Measurements from ENCODE around the gene ZNF280C.

Gene ZNF280C, protein sequence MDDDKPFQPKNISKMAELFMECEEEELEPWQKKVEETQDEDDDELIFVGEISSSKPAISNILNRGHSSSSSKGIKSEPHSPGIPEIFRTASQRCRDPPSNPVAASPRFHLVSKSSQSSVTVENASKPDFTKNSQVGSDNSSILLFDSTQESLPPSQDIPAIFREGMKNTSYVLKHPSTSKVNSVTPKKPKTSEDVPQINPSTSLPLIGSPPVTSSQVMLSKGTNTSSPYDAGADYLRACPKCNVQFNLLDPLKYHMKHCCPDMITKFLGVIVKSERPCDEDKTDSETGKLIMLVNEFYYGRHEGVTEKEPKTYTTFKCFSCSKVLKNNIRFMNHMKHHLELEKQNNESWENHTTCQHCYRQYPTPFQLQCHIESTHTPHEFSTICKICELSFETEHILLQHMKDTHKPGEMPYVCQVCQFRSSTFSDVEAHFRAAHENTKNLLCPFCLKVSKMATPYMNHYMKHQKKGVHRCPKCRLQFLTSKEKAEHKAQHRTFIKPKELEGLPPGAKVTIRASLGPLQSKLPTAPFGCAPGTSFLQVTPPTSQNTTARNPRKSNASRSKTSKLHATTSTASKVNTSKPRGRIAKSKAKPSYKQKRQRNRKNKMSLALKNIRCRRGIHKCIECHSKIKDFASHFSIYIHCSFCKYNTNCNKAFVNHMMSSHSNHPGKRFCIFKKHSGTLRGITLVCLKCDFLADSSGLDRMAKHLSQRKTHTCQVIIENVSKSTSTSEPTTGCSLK

DNA sequence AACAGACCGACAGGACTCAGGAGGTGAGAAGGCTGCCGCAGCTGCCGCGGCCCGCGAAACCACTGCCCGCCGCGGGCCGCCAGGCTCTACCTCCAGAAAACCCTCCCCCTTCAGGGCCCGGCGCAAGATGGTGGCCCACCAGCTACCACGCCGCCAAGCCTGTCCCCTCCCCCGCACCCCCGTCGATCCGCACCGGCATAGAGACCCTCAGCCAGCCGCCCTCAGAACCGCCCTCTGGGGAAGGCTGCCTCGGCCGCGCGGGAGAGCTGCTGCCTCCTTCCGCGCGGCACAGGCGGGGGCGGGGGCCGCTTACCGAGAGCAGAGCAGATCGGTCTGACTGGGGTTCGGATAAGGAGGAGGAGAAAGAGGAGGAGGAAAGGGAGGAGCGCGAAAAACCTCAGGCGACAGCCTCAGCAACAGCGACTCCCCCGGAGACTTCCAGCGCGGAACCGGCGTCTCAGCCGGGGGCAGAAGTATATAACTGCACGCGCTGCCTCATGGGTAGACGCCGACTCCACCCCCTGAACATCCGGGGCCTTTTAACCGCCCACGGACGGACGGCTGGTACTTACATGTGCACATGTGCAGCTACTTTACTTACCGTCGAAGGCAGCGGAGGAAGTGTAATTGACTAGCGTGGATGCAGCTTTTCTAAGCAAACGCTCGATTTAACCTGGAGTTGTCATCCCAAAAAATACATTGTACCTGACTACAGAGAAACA lies at the start of gene ZNF280C:
TSS of gene ZNF280C (minus strand) at position 451 of the 722 bp plus-strand sequence. CDS start 8,450 bp downstream, outside the sequence.
- Histone ChIP-seq H3K9me3 (ENCODE audit: insufficient read depth, low read length) (0 out of 2 replicates have a peak, but pooled peaks cover 4% of the 10 kb centered on the region), H2AFZ (ENCODE audit: low read depth, low read length, severe bottlenecking) (peak within 1 kb of the TSS; percentile 59), H3K36me3 (ENCODE audit: low read length) (no peaks in the 10 kb centered on the region), H3K4me3 (ENCODE audit: insufficient read depth, low read length, poor library complexity, severe bottlenecking) (peak within 1 kb of the TSS; percentile 94), H3K4me2 (ENCODE audit: low read depth, low read length, poor library complexity, severe bottlenecking) (peak within 1 kb of the TSS; percentile 98), H3F3A (ENCODE audit: insufficient read depth) (no peaks in the 10 kb centered on the region; the same call in 1 of the 2 replicates), H4K20me1 (ENCODE audit: low read depth, low read length) (no peaks in the 10 kb centered on the region), H3K9me2 (replicated peaks; ENCODE audit: insufficient read depth, low read length) (no peaks in the 10 kb centered on the region), H3K9ac (ENCODE audit: low read length) (peak within 1 kb of the TSS; percentile 95), H3K27ac (ENCODE audit: low read depth, low read length) (peak within 1 kb of the TSS; percentile 90), H3K79me2 (ENCODE audit: insufficient read depth, low read length) (peaks cover 43% of the 10 kb centered on the region), H3K27me3 (ENCODE audit: low read length) (no peaks in the 10 kb centered on the region)
- TF ChIP-seq, protein P1, sequence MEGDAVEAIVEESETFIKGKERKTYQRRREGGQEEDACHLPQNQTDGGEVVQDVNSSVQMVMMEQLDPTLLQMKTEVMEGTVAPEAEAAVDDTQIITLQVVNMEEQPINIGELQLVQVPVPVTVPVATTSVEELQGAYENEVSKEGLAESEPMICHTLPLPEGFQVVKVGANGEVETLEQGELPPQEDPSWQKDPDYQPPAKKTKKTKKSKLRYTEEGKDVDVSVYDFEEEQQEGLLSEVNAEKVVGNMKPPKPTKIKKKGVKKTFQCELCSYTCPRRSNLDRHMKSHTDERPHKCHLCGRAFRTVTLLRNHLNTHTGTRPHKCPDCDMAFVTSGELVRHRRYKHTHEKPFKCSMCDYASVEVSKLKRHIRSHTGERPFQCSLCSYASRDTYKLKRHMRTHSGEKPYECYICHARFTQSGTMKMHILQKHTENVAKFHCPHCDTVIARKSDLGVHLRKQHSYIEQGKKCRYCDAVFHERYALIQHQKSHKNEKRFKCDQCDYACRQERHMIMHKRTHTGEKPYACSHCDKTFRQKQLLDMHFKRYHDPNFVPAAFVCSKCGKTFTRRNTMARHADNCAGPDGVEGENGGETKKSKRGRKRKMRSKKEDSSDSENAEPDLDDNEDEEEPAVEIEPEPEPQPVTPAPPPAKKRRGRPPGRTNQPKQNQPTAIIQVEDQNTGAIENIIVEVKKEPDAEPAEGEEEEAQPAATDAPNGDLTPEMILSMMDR (IDR thresholded peaks at IDR 0.05; ENCODE audit: insufficient read depth, low read length, poor library complexity, severe bottlenecking), result no peak
- TF ChIP-seq EZH2phosphoT487 (conservative IDR thresholded peaks at IDR 0.05; ENCODE audit: low read length), result no peak

DNA sequence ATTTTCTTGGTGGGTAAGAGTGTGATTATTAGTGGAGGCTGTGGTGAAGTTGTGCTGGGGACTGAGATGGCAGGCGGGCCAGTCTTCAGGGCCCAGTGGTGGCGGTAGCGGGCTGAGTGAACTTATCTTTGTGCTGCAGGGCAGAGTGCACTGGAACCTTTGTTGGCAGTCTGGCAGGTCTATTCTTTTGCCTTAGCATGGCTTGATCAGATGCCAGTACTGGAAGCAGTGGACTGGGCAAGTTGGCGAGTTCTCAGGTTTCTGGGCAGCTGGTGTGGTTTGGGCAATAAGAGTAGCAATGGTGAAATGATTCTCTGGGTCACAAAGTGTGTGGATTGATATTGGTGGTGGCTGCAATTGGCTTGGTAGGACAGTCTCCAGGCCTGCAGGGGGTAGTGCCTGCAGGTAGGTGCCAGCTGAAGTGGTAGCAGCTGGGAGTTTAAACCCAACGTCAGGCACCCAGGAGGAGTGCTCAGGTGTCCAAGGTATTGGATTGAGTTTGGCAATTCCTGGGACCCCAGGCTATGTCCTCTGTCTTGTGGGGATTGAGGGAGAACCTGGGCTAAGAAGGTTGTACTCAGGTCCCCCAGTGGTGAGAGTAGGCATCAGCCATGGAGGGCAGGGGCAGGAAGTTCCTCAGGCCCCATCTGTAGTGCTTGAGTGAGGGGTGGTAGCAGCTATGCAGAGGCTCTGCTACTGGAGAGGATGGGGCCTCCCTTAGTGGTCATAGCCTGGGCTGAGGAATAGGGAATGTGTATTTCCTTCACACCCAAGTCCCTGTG lies 36.1 kb upstream of the ZNF280C start:
- Histone ChIP-seq H3K9ac (ENCODE audit: low read length) (no peak overlapping the region), H4K20me1 (ENCODE audit: low read depth, low read length) (no peaks in the 10 kb centered on the region), H3K27me3 (ENCODE audit: low read length) (no peaks in the 10 kb centered on the region), H3K4me3 (ENCODE audit: insufficient read depth, low read length, poor library complexity, severe bottlenecking) (no peak overlapping the region), H3F3A (ENCODE audit: insufficient read depth) (no peaks in the 10 kb centered on the region), H3K9me2 (replicated peaks; ENCODE audit: insufficient read depth, low read length) (no peaks in the 10 kb centered on the region), H3K79me2 (ENCODE audit: insufficient read depth, low read length) (no peaks in the 10 kb centered on the region), H3K4me2 (ENCODE audit: low read depth, low read length, poor library complexity, severe bottlenecking) (no peak overlapping the region), H3K9me3 (ENCODE audit: insufficient read depth, low read length) (no peaks in the 10 kb centered on the region), H3K36me3 (ENCODE audit: low read length) (no peaks in the 10 kb centered on the region), H2AFZ (ENCODE audit: low read depth, low read length, severe bottlenecking) (no peak overlapping the region), H3K27ac (ENCODE audit: low read depth, low read length) (no peak overlapping the region)
- TF ChIP-seq, protein P1 (IDR thresholded peaks at IDR 0.05; ENCODE audit: insufficient read depth, low read length, poor library complexity, severe bottlenecking), result no peak
- TF ChIP-seq EZH2phosphoT487 (conservative IDR thresholded peaks at IDR 0.05; ENCODE audit: low read length), result no peak

DNA sequence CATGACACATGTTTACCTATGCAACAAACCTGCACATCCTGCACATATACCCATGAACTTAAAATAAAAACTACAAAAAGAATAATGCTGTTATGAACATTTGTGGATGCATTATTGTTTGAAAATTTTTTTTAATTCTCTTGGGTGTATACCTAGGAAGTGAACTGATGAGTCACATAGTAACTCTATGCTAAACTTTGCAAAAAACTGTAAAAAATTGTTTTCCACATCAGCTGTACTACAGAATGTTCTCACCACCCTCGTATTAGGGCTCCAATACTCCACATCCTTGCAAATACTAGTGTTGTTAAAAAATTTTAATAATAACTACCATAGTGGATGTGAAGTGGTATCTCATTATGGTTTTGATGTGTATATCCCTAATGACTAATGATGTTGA lies 33.3 kb upstream of the ZNF280C start:
- Histone ChIP-seq H3K36me3 (ENCODE audit: low read length) (no peaks in the 10 kb centered on the region), H3K4me2 (ENCODE audit: low read depth, low read length, poor library complexity, severe bottlenecking) (no peak overlapping the region), H3K79me2 (ENCODE audit: insufficient read depth, low read length) (no peaks in the 10 kb centered on the region), H3F3A (ENCODE audit: insufficient read depth) (no peaks in the 10 kb centered on the region), H3K27me3 (ENCODE audit: low read length) (no peaks in the 10 kb centered on the region), H2AFZ (ENCODE audit: low read depth, low read length, severe bottlenecking) (no peak overlapping the region), H3K4me3 (ENCODE audit: insufficient read depth, low read length, poor library complexity, severe bottlenecking) (no peak overlapping the region), H3K9me2 (replicated peaks; ENCODE audit: insufficient read depth, low read length) (no peaks in the 10 kb centered on the region), H3K9me3 (ENCODE audit: insufficient read depth, low read length) (no peaks in the 10 kb centered on the region), H3K9ac (ENCODE audit: low read length) (no peak overlapping the region), H3K27ac (ENCODE audit: low read depth, low read length) (no peak overlapping the region), H4K20me1 (ENCODE audit: low read depth, low read length) (no peaks in the 10 kb centered on the region)
- TF ChIP-seq, protein P1 (IDR thresholded peaks at IDR 0.05; ENCODE audit: insufficient read depth, low read length, poor library complexity, severe bottlenecking), result no peak
- no peak for TF ChIP-seq EZH2phosphoT487 (conservative IDR thresholded peaks at IDR 0.05; ENCODE audit: low read length)
